ENCODE results near the gene KRT71.

GRCh38 chr12:52585946-52586345 lies 33.0 kb upstream of the KRT71 start:
- TF ChIP-seq POLR2A (IDR thresholded peaks at IDR 0.05; ENCODE audit: low read length) (no peak), GATA1 (IDR thresholded peaks at IDR 0.05; ENCODE audit: low read depth, low read length) (no peak)

All from erythroblast (primary cell).